NCI-H82 treated with DMSO at 0.1 percent for 48 hours (cell line): ENCODE measurements around the gene TREH.
"Not testable (repeated sequence)": the region's sequence is repeated elsewhere in the genome, so short reads cannot be mapped to it uniquely, and the experiment has no call there.

Experiments
- DNase-seq: peaks from one replicate; lab custom pipeline; 2025; ENCODE audit not compliant: unreplicated experiment; lab: John Stamatoyannopoulos, UW

TREH gene

GRCh38 chr11:118679483-118679882 is at the start of gene TREH:
TREH (minus strand) TSS chr11:118679650; CDS start chr11:118679627, 23 bp downstream.
- no peak for DNase-seq

DNA sequence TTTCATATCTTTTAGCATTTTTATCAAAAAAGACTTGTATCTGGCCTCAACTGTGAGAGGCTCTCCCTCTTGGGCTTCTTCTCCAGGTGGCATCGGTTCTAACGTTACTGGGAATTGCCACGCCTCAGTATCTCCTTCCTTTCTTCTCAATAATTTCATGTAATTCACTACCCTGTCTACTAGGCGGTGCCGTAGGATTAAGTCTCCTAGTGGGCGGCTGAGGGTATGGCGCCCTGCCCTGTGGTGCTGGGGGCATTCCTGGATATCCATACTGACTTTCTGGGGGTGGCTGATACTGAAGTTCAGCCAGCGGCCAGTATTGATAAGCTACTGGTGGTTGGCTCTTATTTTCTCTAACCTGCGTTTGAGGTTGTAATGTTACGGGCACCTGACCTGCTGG is 48.7 kb upstream of the TREH start:
- DNase-seq: not testable (repeated sequence)

DNA sequence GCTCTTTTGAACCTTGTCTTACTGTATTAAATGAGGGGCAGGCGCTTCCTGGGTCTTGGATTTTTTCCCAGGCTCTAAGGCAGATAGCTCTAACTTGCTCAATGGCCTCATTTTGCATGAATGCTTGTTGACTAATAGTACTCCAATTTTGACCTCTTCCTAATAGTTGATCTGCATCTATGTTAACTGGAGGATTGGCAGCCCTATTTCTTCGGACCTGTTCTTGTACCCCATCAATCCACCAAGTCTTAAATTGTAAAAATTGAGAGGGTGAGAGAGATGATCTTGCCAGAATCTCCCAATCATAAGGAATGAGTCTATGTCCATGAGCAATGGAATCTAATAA is 48.2 kb upstream of the TREH start:
- DNase-seq: not testable (repeated sequence)

DNA sequence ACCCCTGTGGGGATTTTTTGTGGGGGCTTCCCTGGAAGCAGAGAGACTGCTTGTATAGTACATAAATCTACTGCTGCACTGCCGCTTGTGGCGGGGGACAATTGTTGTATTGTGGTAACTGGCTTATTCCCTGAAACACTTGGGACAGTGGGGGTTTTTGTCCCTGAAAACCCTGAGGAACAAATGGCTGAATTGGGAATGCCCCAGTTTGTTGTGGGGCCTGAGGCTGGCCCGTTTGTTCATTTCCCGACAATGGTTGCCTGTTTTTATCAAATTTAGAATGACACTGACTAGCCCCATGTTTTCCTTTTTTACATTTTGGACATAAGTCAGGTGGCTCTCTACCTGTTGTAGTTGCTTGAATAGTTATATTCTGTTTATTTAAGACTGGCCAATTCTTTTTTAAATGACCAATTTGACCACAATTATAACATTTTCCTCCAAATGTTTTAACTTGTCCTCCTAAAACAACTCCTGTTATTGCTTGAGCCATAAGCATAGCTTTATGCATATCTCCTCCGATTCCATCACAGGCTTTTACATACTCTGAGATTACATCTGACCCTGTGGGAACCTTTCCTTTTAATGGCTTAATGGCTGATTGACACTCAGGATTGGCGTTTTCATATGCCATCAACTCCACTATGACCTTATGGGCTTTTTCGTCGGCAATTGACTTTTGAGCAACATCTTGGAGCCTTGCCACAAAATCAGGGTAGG is 47.7 kb upstream of the TREH start:
- not testable (repeated sequence) for DNase-seq

DNA sequence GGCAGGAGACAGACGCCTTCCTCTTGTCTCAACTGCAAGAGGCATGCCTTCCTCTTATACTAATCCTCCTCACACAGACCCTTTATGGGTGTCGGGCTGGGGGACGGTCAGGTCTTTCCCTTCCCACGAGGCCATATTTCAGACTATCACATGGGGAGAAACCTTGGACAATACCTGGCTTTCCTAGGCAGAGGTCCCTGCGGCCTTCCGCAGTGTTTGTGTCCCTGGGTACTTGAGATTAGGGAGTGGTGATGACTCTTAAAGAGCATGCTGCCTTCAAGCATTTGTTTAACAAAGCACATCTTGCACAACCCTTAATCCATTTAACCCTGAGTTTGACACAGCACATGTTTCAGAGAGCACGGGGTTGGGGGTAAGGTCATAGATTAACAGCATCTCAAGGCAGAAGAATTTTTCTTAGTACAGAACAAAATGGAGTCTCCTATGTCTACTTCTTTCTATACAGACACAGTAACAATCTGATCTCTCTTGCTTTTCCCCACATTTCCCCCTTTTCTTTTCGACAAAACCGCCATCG is 42.1 kb upstream of the TREH start:
- not testable (repeated sequence) for DNase-seq

DNA sequence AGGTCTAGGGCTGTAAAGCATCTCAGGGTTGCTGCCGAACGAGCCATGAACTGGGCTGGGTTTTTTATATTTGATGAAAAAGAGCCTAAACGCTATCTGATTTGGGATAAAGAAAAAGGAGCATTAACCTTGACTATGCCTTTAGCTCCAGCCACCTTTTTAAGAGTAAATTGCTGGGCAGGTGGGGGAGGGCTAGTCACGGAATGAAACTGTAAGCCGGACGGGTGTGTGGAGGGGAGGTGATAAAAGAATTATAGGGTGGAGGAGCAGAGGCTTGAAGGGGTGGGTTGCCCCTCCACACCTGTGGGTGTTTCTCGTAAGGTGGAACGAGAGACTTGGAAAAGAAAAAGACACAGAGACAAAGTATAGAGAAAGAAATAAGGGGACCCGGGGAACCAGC is 41.3 kb upstream of the TREH start:
- not testable (repeated sequence) for DNase-seq

DNA sequence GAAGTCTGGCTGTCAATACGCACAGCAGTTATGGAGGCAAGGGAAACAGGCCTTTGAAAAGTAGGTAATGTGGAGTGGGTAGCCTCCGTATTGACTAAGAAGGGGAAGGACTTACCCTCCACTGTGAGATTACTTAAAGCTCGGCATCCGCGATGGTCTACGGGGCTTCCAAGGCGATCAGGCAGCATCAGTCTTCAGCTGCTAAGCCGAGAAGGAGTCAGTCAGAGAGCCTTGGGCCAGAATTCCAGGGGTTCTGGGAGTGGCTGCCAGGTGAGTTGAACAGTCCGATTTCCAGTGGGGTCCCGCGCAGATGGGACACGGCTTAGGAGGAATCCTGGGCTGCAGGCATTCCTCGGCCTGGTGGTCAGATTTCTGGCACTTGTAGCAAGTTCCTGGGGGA is 40.6 kb upstream of the TREH start:
- DNase-seq: not testable (repeated sequence)

DNA sequence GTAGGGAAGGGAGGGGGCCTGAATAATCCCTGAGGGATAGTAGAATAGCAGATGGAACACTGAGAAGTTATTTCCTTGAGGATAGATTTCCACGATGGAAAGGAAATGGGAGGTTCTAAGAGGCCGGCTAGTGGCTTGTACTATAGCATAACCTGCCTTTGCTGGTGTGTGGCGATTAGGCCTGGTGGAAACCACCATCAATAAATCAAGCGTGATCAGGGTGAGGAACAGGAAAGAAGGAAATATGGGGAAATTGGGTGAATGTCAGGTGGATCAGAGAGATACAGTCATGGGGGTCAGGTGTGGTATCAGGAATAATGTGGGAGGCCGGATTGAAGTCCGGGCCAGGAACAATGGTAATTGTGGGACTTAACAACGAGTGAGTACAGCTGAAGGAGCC is 39.1 kb upstream of the TREH start:
- DNase-seq: not testable (repeated sequence)

DNA sequence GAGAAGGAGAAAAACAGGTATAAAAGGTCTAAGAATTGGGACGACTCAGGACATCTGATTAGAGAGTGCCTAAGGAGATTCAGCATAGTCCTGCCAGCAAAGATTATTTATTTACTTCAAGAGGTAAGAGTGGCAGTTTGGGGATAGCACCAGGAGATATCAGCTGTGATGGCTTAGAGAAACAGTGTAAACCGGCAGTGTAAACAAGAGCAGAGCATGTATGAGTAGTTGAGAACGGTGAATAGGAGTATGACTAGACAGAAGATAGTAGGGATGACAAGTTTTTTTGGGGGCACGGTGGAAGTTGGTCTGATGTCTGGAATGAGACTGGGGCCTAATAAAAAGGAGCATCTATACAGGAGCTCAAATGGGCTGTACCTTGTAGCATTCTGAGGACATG is 38.3 kb upstream of the TREH start:
- DNase-seq: not testable (repeated sequence)

DNA sequence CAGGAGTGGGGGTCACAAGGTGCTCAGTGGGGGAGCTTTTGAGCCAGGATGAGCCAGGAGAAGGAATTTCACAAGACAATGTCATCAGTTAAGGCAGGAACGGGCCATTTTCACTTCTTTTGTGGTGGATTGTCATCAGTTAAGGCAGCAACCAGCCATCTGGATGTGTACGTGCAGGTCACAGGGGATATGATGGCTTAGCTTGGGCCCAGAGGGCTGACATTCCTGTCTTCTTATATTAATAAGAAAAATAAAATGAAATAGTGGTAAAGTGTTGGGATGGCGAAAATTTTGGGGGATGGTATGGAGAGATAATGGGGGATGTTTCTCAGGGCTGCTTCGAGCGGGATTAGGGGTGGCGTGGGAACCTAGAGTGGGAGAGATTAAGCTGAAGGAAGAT is 37.8 kb upstream of the TREH start:
- not testable (repeated sequence) for DNase-seq

DNA sequence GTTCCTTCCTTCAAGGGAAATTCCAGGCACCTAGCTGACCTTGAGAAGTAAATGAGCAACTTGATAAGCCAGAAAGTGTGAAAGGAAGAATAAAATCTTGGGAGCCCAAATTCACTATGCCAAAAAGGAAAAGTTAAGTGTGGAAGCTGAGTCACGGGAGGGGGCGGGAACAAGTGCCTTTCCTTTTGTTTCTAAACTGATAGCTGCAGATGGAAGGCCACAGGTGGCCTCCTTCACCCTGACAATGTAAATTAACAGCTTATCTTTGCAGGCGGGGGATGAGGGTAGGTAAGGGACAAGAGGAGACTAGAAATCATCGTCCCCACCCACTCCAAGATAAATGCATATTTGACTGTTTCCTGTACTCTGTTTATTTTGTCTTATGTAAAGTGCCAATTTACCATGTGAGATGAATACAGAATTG is 36.4 kb upstream of the TREH start:
- peak; percentile 31 for DNase-seq

GRCh38 chr11:118715245-118715831 is 35.9 kb upstream of the TREH start:
- DNase-seq: no peak

GRCh38 chr11:118714816-118715215 is 35.4 kb upstream of the TREH start:
- no peak for DNase-seq

DNA sequence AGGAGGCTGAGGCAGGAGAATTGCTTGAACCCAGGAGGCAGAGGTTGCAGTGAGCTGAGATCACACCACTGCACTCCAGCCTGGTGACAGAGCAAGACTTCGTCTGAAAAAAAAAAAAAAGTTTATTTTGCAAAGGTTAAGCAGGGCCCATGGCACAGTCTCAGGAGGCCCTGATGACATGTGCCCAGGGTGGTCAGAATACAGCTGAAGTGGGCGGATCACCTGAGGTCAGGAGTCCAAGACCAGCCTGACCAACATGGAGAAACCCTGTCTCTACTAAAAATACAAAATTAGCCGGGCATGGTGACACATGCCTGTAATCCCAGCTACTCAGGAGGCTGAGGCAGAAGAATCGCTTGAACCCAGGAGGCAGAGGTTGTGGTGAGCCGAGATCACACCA is 35.0 kb upstream of the TREH start:
- DNase-seq: not testable (repeated sequence)

DNA sequence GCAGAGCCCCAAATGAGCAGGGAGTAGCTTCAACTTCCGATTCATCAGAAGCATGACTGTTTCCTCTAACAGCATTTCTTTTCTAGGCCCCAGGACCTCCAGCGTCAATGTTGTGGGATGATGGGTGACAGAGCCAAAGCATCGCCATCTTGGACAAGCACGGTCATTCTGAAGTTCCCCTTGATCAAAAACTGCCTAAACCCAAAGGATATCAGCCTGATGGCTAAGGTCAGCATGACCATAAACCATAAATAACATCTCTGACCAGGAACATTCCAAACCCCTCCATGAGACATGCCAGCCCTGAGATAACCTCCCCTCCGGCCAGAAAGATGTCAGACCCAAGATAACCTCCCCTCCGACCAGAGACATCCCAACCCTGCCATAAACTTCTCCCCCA is 28.8 kb upstream of the TREH start:
- no peak for DNase-seq

DNA sequence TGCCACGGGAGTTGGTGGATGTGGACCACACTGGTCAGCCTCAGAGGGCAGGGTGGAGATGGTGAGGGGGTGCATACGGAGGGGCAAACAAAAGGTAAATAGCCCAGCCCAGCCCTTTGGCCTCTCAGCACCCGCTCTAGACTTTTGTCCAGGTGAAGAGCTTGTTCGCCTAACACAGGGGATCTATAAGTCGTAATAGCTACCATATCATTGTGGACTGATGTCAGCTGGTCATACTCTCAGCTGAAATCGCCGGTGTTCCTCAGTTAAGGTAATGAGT is 27.0 kb upstream of the TREH start:
- no peak for DNase-seq

GRCh38 chr11:118705791-118706545 is 26.5 kb upstream of the TREH start:
- peak; percentile 31 for DNase-seq

DNA sequence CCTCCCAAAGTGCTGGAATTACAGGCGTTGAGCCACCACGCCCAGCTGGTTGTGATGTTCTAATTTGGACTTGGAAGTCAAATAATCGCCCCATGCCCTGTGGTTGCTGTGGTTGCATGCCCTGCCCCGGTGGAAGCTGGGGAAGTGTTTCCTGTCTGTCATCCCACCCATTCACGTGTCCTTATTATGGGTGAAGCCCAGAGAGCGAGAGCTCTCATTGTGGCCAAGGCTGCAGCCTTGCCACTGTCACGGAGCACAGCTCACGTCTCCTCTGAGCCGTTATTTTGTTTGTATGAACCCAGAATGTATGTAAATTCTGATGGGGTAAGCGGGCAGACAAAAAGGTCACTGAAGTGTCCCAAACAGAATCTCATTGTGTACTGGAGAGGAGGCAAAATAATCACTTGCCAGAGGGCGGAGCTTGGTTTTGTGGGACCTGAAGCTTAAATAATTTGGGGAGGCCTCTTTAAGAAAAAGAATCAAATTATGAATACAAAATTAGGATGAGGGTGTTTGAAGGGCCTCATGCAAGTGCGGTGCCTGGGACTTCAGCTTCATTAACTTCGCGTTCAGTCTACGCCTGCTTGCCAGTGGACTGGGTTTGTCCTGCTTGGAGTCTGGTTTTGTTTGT is 25.8 kb upstream of the TREH start:
- no peak for DNase-seq

- DNase-seq: peak; percentile 1
Measured at GRCh38 chr11:118703563-118704106, 24.2 kb upstream of the TREH start.

DNA sequence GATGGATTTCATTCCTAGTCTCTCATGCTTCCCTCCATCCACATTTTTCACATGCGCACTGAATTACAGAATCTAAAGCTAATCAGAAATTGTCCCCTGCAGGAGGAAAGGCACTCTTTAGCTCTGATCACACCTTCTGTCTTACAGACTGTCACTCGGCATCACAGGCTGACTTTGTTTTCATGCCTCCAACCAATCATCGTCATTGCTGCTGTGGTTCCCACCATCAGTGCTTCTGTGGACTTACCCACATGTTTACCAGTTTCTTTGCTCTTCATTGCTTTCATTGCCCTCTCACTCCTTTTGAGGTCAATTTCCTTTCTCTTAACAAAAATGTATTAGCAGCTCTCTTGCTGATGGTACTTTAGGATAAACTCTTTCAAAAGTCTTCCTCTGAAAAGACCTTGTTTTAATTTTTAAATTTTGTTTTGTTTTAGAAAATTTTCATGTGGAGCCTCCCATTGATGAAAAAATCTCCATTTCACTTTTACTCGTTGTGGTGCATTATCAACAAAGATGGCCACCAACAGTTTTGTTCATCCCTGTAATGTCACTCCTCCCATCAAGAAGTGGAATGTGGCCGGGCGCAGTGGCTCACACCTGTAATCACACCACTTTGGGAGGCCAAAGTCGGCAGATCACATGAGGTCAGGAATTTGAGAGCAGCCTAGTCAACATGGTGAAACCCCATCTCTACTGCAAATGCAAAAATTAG is 20.2 kb upstream of the TREH start:
- no peak for DNase-seq

GRCh38 chr11:118697346-118697745 is 17.9 kb upstream of the TREH start:
- no peak for DNase-seq
